Lower leg skin (tissue), 3 donors: ENCODE data around the gene COX4I2.

ENCODE experiments used
- POLR2A ChIP-seq, 2 donors: fragments of 450-650 bp; IDR thresholded peaks; one replicate each; pipeline ENCODE4 v1.6.1; 2016 to 2017; ENCODE audit warnings: antibody characterized with exemption in 2 of 2, mild to moderate bottlenecking in 1 of 2, moderate library complexity in 1 of 2
- TF ChIP-seq, protein P1 (sequence below), 3 donors: fragments of 450-650 bp; IDR thresholded peaks; one replicate each; pipeline ENCODE4 v1.5.1; 2016; ENCODE audit warnings: antibody characterized with exemption in 3 of 3, mild to moderate bottlenecking in 3 of 3, moderate library complexity in 2 of 3

DNA sequence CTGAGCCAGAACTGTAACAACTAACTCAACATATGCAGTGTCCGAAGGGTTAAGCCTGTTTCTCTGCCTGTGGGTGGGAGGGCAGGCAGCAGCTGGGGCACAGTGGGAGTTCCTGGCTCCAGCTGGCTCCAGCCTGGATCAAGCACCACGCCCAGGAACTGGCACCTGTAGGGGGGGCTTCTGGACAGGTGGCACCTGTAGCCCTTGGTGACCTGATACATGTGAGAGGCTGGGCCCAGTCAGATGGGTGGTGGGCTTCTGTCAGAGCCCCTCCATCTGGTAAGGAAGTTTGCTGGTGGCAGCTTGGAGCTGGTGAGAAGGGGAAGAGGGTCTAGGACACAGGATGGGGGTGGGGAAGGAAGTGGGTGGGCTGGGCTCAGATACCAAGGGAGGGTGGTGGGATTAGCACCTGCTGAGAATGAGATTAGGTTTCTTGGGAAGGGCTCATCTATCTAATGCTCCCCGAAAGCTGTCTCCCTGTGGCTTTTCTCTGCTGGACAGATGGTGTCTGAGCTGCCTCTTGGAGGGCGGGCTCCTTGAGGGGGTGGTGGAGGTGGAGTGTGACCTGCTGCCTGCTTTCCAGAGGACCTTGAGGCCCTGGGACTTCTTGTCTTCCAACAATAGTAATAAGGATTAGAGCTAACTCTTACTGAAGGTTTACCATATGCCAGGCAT is 56.4 kb downstream of the COX4I2 start:
- TF ChIP-seq, protein P1, sequence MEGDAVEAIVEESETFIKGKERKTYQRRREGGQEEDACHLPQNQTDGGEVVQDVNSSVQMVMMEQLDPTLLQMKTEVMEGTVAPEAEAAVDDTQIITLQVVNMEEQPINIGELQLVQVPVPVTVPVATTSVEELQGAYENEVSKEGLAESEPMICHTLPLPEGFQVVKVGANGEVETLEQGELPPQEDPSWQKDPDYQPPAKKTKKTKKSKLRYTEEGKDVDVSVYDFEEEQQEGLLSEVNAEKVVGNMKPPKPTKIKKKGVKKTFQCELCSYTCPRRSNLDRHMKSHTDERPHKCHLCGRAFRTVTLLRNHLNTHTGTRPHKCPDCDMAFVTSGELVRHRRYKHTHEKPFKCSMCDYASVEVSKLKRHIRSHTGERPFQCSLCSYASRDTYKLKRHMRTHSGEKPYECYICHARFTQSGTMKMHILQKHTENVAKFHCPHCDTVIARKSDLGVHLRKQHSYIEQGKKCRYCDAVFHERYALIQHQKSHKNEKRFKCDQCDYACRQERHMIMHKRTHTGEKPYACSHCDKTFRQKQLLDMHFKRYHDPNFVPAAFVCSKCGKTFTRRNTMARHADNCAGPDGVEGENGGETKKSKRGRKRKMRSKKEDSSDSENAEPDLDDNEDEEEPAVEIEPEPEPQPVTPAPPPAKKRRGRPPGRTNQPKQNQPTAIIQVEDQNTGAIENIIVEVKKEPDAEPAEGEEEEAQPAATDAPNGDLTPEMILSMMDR (IDR thresholded peaks at IDR 0.05): no peak
- no peak for TF ChIP-seq POLR2A (IDR thresholded peaks at IDR 0.05)
